CD14-positive monocyte (primary cell): ENCODE data around the gene NUMBL. TPM values are rescaled to one million over a fixed set of nuclear protein-coding genes. Genes with fewer than 3 reads are reported as not detected.

ENCODE experiments used
- DNase-seq, 3 donors: peaks; one replicate each; pipeline ENCODE4 v3.0.0-alpha.2; 2011 to 2022
- H2AFZ ChIP-seq: 2 replicates; pipeline ENCODE4 v1.6.0; 2012; ENCODE audit warnings: mild to moderate bottlenecking, low read depth, low read length, inconsistent platforms; ENCODE audit not compliant: insufficient read depth, poor library complexity, severe bottlenecking
- H3K27ac ChIP-seq, 2 donors: 1 replicate in 1 of 2; 2 replicates in 1 of 2; pipeline ENCODE4 v1.5.1; 2012 to 2013; ENCODE audit warnings: low read length in 2 of 2, control low read depth in 1 of 2, inconsistent platforms in 1 of 2, low read depth in 1 of 2, mild to moderate bottlenecking in 1 of 2
- H3K27me3 ChIP-seq, 2 donors: one replicate each; pipeline versions ENCODE4 v1.6.0 to v1.6.1; 2011 to 2013; ENCODE audit warnings: low read length in 2 of 2; ENCODE audit not compliant: control insufficient read depth in 2 of 2, insufficient read depth in 2 of 2
- H3K36me3 ChIP-seq, 2 donors: replicated peaks in 1 of 2; 1 replicate in 1 of 2; 2 replicates in 1 of 2; pipeline versions ENCODE4 v1.5.1 to v1.6.1; 2012 to 2013; ENCODE audit warnings: low read length in 2 of 2, control low read depth in 1 of 2, inconsistent platforms in 1 of 2, mild to moderate bottlenecking in 1 of 2; ENCODE audit not compliant: insufficient read depth in 2 of 2, control insufficient read depth in 1 of 2
- H3K4me1 ChIP-seq, 2 donors: 1 replicate in 1 of 2; 2 replicates in 1 of 2; pipeline versions ENCODE4 v1.5.1 to v1.6.1; 2012 to 2013; ENCODE audit warnings: low read length in 2 of 2, control low read depth in 1 of 2, inconsistent platforms in 1 of 2, mild to moderate bottlenecking in 1 of 2, moderate library complexity in 1 of 2; ENCODE audit not compliant: insufficient read depth in 2 of 2, control insufficient read depth in 1 of 2
- H3K4me2 ChIP-seq: replicated peaks from 2 replicates; pipeline ENCODE3; 2012; ENCODE audit warnings: low read length, moderate library complexity, mild to moderate bottlenecking; ENCODE audit not compliant: poor library complexity, severe bottlenecking; ENCODE audit errors: extremely low read depth
- H3K4me3 ChIP-seq, 3 experiments: fragments of 200-600 bp in 1 of 3; sonication (generic) in 1 of 3; replicated peaks in 1 of 3; 1 replicate in 2 of 3; 2 replicates in 1 of 3; pipeline ENCODE4 v1.5.1; 2011 to 2013; ENCODE audit warnings: low read length in 3 of 3, mild to moderate bottlenecking in 3 of 3, control low read depth in 2 of 3, low read depth in 2 of 3, inconsistent platforms in 1 of 3, moderate library complexity in 1 of 3
- H3K79me2 ChIP-seq: 2 replicates; pipeline ENCODE4 v1.6.0; 2012; ENCODE audit warnings: mild to moderate bottlenecking, control low read depth, inconsistent platforms, low read length, moderate library complexity; ENCODE audit not compliant: insufficient read depth
- H3K9ac ChIP-seq: 2 replicates; pipeline ENCODE4 v1.6.0; 2017; ENCODE audit warnings: low read length, mild to moderate bottlenecking; ENCODE audit not compliant: insufficient read depth, poor library complexity, severe bottlenecking
- H3K9me3 ChIP-seq, 2 donors: replicated peaks in 1 of 2; 1 replicate in 1 of 2; 2 replicates in 1 of 2; pipeline versions ENCODE4 v1.5.1 to v1.6.1; 2012 to 2013; ENCODE audit warnings: low read length in 2 of 2, control low read depth in 1 of 2; ENCODE audit not compliant: control insufficient read depth in 1 of 2, insufficient read depth in 1 of 2
- H4K20me1 ChIP-seq: 2 replicates; pipeline ENCODE4 v1.6.0; 2012; ENCODE audit warnings: mild to moderate bottlenecking, low read length, control low read depth, moderate library complexity; ENCODE audit not compliant: insufficient read depth
- H3K27ac Mint-ChIP-seq, 7 donors: one replicate each; pipeline ENCODE4 v1.8.0; 2020; ENCODE audit warnings: mild to moderate bottlenecking in 7 of 7, mixed read lengths in 7 of 7, moderate library complexity in 6 of 7, inconsistent platforms in 2 of 7
- H3K27me3 Mint-ChIP-seq, 3 donors: one replicate each; pipeline ENCODE4 v1.8.0; 2021 to 2022; ENCODE audit warnings: low read depth in 3 of 3, mild to moderate bottlenecking in 3 of 3, mixed read lengths in 3 of 3, moderate library complexity in 3 of 3, inconsistent platforms in 1 of 3
- H3K36me3 Mint-ChIP-seq, 2 donors: one replicate each; pipeline ENCODE4 v1.8.0; 2020; ENCODE audit warnings: mixed read lengths in 2 of 2, inconsistent platforms in 1 of 2, mild to moderate bottlenecking in 1 of 2
- H3K4me1 Mint-ChIP-seq: one replicate; pipeline ENCODE4 v1.8.0; 2020; ENCODE audit warnings: mild to moderate bottlenecking, mixed read lengths
- H3K4me3 Mint-ChIP-seq, 2 donors: one replicate each; pipeline ENCODE4 v1.8.0; 2020; ENCODE audit warnings: mild to moderate bottlenecking in 2 of 2, mixed read lengths in 2 of 2, moderate library complexity in 1 of 2
- H3K9me3 Mint-ChIP-seq, 7 donors: one replicate each; pipeline ENCODE4 v1.8.0; 2020 to 2022; ENCODE audit warnings: mixed read lengths in 7 of 7, mild to moderate bottlenecking in 6 of 7, moderate library complexity in 6 of 7, inconsistent platforms in 2 of 7
- CTCF ChIP-seq: fragments of 200-600 bp; IDR thresholded peaks from one replicate; pipeline ENCODE4 v1.8.0; 2022; ENCODE audit warnings: antibody characterized with exemption, mild to moderate bottlenecking
- WGBS: methylation state at CpG from one replicate; pipeline ENCODE4 v1.1.5; 2013; ENCODE audit warnings: missing lambda C conversion rate; ENCODE audit not compliant: insufficient coverage; 5-methylcytosine and 5-hydroxymethylcytosine counted together
- intact Hi-C, 2 donors: fragments of 100-400 bp; cut with micrococcal nuclease; formaldehyde crosslinking; loops; one replicate each; pipeline versions ENCODE4 v1.15.0 to v1.15.1; 2023
- polyA plus RNA-seq, 3 donors: library from polyadenylated mRNA; depleted of rRNA in 1 of 3; unstranded in 2 of 3; stranded (reverse) in 1 of 3; fragments of 300-500 nt in 2 of 3; fragments of >200 nt in 1 of 3; fragmentation: Illumina TruSeq in 2 of 3; gene quantifications; 1 replicate in 2 of 3; 2 replicates in 1 of 3; pipeline ENCODE4 v1.2.3, GENCODE V29; 2012 to 2021

NUMBL gene
- polyA plus RNA-seq, 3 donors = 0.12 to 7.2 (median 0.45) TPM

DNA sequence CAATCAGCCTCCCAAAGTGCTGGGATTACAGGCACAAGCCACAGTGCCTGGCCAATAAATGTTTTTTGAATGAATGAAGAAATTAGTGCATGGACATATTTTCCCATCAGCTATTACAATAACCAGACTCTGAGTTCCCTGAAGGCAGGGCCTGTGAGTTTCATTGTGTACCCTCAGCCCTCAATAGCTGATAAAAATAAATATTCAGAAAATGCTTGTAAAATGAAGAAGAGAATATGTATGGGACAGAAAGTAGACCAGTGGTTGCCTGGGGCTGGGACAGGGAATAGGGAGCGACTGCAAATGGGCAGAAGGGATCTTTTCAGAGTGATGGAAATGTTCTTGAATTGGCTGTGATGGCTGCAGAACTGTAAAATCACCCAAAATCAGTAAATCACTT lies 28.8 kb downstream of the NUMBL start:
- WGBS = no CpG with 5 or more reads among the region's 1 CpG
- peak overlapping the region in 1 of 2 donors; percentile 44 for H3K4me3 Mint-ChIP-seq
- no peaks in the 10 kb centered on the region for H3K79me2 ChIP-seq
- TF ChIP-seq CTCF = no peak
- no peak overlapping the region for H3K4me3 ChIP-seq
- H3K27ac ChIP-seq = no peak overlapping the region
- peaks cover 10 to 16% of the 10 kb centered on the region in 2 donors for H3K4me1 ChIP-seq
- no peak overlapping the region for H3K9ac ChIP-seq
- no peaks in the 10 kb centered on the region for H4K20me1 ChIP-seq
- H3K9me3 Mint-ChIP-seq = no peaks in the 10 kb centered on the region
- H3K27ac Mint-ChIP-seq = no peak overlapping the region
- intact Hi-C loops = loop anchor here (2.0 to 5.0 kb wide), 4 partner anchors 156 to 486 kb away; no protein-coding TSS in a partner anchor
- H3K27me3 Mint-ChIP-seq = peaks cover 14 to 22% (median 17%) of the 10 kb centered on the region in 3 donors
- peaks cover 9% of the 10 kb centered on the region for H3K4me1 Mint-ChIP-seq
- no peak overlapping the region for H2AFZ ChIP-seq
- DNase-seq = no peak
- H3K36me3 Mint-ChIP-seq = no peaks in the 10 kb centered on the region
- peaks cover 0 to 7% of the 10 kb centered on the region in 2 donors for H3K27me3 ChIP-seq
- no peaks in the 10 kb centered on the region for H3K9me3 ChIP-seq
- no peak overlapping the region for H3K4me2 ChIP-seq
- H3K36me3 ChIP-seq = no peaks in the 10 kb centered on the region

DNA sequence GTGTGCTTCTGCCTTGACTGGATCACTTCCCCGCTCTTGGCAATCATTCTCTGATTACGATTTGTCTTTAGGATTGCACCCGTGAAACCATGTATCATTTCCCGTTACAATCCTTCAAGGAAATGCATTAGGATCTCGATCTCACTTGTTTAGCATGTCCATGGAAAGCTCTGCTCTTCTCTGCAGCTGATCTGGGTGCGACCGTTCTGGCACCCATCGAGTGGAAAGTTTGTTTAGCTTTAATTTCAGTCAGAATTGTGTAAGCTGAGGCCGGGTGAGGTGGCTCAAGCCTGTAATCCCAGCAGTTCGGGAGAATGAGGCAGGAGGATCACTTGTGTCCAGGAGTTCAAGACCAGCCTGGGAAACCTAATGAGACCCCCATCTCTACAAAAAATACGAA lies 30.9 kb downstream of the NUMBL start:
- peaks cover 12 to 18% (median 13%) of the 10 kb centered on the region in 3 donors for H3K27me3 Mint-ChIP-seq
- H3K4me1 Mint-ChIP-seq = peaks cover 9% of the 10 kb centered on the region
- Histone ChIP-seq H3K4me3 (no peak overlapping the region), H4K20me1 (no peaks in the 10 kb centered on the region), H2AFZ (no peak overlapping the region), H3K4me1 (peaks cover 10 to 16% of the 10 kb centered on the region in 2 donors), H3K79me2 (no peaks in the 10 kb centered on the region), H3K9ac (no peak overlapping the region), H3K27ac (no peak overlapping the region), H3K9me3 (no peaks in the 10 kb centered on the region), H3K27me3 (peaks cover 0 to 7% of the 10 kb centered on the region in 2 donors), H3K36me3 (no peaks in the 10 kb centered on the region), H3K4me2 (no peak overlapping the region)
- intact Hi-C loops = no loop called here
- WGBS = 89% methylated on average over 8 of the region's 11 CpGs
- no peak overlapping the region for H3K27ac Mint-ChIP-seq
- H3K9me3 Mint-ChIP-seq = peaks cover 0 to 4% (median 0%) of the 10 kb centered on the region in 7 donors
- DNase-seq = no peak
- no peak overlapping the region for H3K4me3 Mint-ChIP-seq
- no peaks in the 10 kb centered on the region for H3K36me3 Mint-ChIP-seq
- no peak for TF ChIP-seq CTCF
